Upper lobe of left lung (tissue), 6 donors: ENCODE measurements around the gene FAM180B. TPM values are rescaled to one million over a fixed set of nuclear protein-coding genes. Genes with fewer than 3 reads are reported as not detected.
"Not testable (repeated sequence)": the region's sequence is repeated elsewhere in the genome, so short reads cannot be mapped to it uniquely, and the experiment has no call there.

Source experiments
- ATAC-seq, 2 donors: fragments of 200-7000 bp; cut with Tn5 transposase; one replicate each; pipeline ENCODE4 v1.9.1; 2022; ENCODE audit warnings: mild to moderate bottlenecking in 2 of 2, moderate library complexity in 2 of 2; ENCODE audit not compliant: low FRiP score in 2 of 2
- DNase-seq, 2 donors: peaks; one replicate each; pipeline ENCODE4 v3.0.0-alpha.2; 2019 to 2020
- H3K27ac ChIP-seq, 4 donors: fragments of 200-600 bp; sonication (generic); one replicate each; pipeline ENCODE4 v1.5.1; 2016 to 2019
- H3K27me3 ChIP-seq, 4 donors: fragments of 200-600 bp; sonication (generic); one replicate each; pipeline ENCODE4 v1.5.1; 2017 to 2019
- H3K36me3 ChIP-seq, 4 donors: fragments of 200-600 bp; sonication (generic); one replicate each; pipeline ENCODE4 v1.5.1; 2016 to 2019
- H3K4me1 ChIP-seq, 4 donors: fragments of 200-600 bp; sonication (generic); one replicate each; pipeline ENCODE4 v1.5.1; 2018 to 2019
- H3K4me3 ChIP-seq, 4 donors: fragments of 200-600 bp; sonication (generic); one replicate each; pipeline ENCODE4 v1.5.1; 2017 to 2019; ENCODE audit warnings: mild to moderate bottlenecking in 2 of 4, moderate library complexity in 1 of 4
- H3K9me3 ChIP-seq, 4 donors: fragments of 200-600 bp; sonication (generic); one replicate each; pipeline ENCODE4 v1.5.1; 2018 to 2019
- EP300 ChIP-seq, 4 donors: sonication (generic); formaldehyde crosslinking; IDR thresholded peaks; one replicate each; pipeline ENCODE4 v1.5.1; 2017; ENCODE audit warnings: antibody characterized with exemption in 4 of 4, control low read depth in 2 of 4
- POLR2A ChIP-seq, 4 donors: fragments of 450-650 bp; IDR thresholded peaks; one replicate each; pipeline ENCODE4 v1.5.1; 2016 to 2017; ENCODE audit warnings: antibody characterized with exemption in 4 of 4, mild to moderate bottlenecking in 2 of 4
- POLR2AphosphoS5 ChIP-seq, 2 donors: sonication (generic); formaldehyde crosslinking; IDR thresholded peaks; one replicate each; pipeline ENCODE4 v1.5.1; 2017; ENCODE audit warnings: antibody characterized with exemption in 2 of 2
- WGBS, 2 donors: methylation state at CpG; one replicate each; pipeline ENCODE4 v1.1.5; 2017 to 2018; 5-methylcytosine and 5-hydroxymethylcytosine counted together
- small RNA-seq, 4 donors: library from RNA; depleted of rRNA; stranded (forward); fragments of <200 nt; gene quantifications; one replicate each; pipeline ENCODE3, GENCODE V24; 2016
- total RNA-seq, 6 donors: library from RNA; depleted of rRNA in 4 of 6; stranded (reverse); fragments of >200 nt in 4 of 6; gene quantifications; one replicate each; pipeline versions ENCODE4 v1.1.0 to v1.2.1, GENCODE V29; 2016 to 2021
- TF ChIP-seq, protein P1 (sequence below), 6 experiments: fragments of 450-650 bp in 4 of 6; fragments of 200-600 bp in 2 of 6; sonication (generic) in 2 of 6; IDR thresholded peaks; one replicate each; pipeline ENCODE4 v1.5.1; 2016 to 2019; ENCODE audit warnings: antibody characterized with exemption in 6 of 6
- donor health status: DM: no; HTN: no; CAD: no; lungs with moderate emphysema.
- donor health status: DM: no; HTN: yes; CAD: no; lungs with severe emphysema.

Gene FAM180B
- total RNA-seq, 6 donors from 2014 or later: 0.14 to 0.30 TPM; not detected in 4

DNA sequence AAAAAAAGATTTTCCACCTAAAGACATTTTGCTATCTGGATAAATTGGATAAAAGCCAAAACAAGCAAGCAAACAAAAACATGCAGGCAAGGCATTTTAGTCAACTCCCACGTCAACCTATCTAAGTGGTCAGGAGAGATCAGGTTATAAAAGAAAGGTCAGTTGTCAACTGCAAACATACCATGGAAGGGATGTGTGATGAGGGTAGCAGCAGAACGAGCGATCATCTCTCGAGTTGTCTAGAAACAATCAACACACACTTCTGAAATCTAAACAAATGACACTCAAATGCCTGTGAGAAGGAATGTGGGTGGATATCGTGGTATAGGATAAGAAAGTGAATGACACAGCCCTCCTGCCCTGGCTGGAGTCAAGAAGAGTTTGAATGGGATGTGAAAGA, 45.0 kb downstream of the FAM180B start:
- TF ChIP-seq POLR2AphosphoS5 (IDR thresholded peaks at IDR 0.05) (no peak), POLR2A (IDR thresholded peaks at IDR 0.05) (no peak), EP300 (IDR thresholded peaks at IDR 0.05) (no peak)
- TF ChIP-seq, protein P1, sequence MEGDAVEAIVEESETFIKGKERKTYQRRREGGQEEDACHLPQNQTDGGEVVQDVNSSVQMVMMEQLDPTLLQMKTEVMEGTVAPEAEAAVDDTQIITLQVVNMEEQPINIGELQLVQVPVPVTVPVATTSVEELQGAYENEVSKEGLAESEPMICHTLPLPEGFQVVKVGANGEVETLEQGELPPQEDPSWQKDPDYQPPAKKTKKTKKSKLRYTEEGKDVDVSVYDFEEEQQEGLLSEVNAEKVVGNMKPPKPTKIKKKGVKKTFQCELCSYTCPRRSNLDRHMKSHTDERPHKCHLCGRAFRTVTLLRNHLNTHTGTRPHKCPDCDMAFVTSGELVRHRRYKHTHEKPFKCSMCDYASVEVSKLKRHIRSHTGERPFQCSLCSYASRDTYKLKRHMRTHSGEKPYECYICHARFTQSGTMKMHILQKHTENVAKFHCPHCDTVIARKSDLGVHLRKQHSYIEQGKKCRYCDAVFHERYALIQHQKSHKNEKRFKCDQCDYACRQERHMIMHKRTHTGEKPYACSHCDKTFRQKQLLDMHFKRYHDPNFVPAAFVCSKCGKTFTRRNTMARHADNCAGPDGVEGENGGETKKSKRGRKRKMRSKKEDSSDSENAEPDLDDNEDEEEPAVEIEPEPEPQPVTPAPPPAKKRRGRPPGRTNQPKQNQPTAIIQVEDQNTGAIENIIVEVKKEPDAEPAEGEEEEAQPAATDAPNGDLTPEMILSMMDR (IDR thresholded peaks at IDR 0.05): no peak
- WGBS, 2 donors: 56 to 58% methylated on average over 5 of the region's 5 CpGs
- DNase-seq (no peak), ATAC-seq (no peak)
- Histone ChIP-seq H3K4me1 (no peaks in the 10 kb centered on the region), H3K36me3 (peaks cover 41 to 100% (median 73%) of the 10 kb centered on the region in 4 donors), H3K9me3 (no peaks in the 10 kb centered on the region), H3K27ac (no peak overlapping the region), H3K4me3 (no peak overlapping the region), H3K27me3 (no peaks in the 10 kb centered on the region)

DNA sequence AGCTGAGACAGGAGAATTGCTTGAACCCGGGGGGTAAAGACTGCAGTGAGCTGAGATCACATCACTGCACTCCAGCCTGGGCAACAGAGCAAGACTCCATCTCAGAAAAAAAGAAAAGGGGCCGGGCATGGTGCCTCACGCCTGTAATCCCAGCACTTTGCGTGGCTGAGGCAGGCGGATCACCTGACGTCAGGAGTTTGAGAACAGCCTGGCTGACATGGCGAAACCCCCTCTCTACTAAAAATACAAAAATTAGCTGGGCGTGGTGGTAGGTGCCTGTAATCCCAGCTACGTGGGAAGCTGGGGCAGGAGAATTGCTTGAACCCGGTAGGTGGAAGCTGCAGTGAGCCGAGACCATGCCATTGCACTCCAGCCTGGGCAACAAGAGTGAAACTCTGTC, 49.9 kb downstream of the FAM180B start:
- not testable (repeated sequence) for DNase-seq, H3K27me3 ChIP-seq, H3K27ac ChIP-seq, H3K4me1 ChIP-seq, H3K4me3 ChIP-seq, ATAC-seq, H3K9me3 ChIP-seq
- 95 to 97% methylated on average over 11 of the region's 11 CpGs for WGBS, 2 donors
- peaks cover 14 to 76% (median 50%) of the 10 kb centered on the region in 4 donors for H3K36me3 ChIP-seq

Small RNA genes lying within 50 kb of the gene (small RNA-seq; reads per million reads assigned to genes)
- gene RN7SL652P (0 reads per million in 4 donors), gene RNU5E-10P (0 reads per million in 4 donors)

Other genes starting within 250 kb of the FAM180B start
- gene MYBPC3, start 234.0 kb upstream of the FAM180B start, total RNA-seq: 1 to 10 TPM in 3 of 6 donors, under 1 TPM in 2, not detected in 1; 0.61 to 1.8 (median 1.0) TPM
- 100 to 1,000 TPM in 5 of 6 donors, 10 to 100 TPM in 1; 52.8 to 275 (median 179) TPM for gene SPI1, start 208.1 kb upstream of the FAM180B start, total RNA-seq
- gene SLC39A13, start 178.1 kb upstream of the FAM180B start, total RNA-seq: 10 to 100 TPM; 47.9 to 98.8 (median 62.8) TPM
- gene PSMC3, start 160.2 kb upstream of the FAM180B start, total RNA-seq: 100 to 1,000 TPM in 3 of 6 donors, 10 to 100 TPM in 3; 70.1 to 116 (median 99.8) TPM
- gene RAPSN, start 137.5 kb upstream of the FAM180B start, total RNA-seq: 1 to 10 TPM in 2 of 6 donors, under 1 TPM in 1, not detected in 3; 0.30 to 1.1 (median 1.0) TPM
- 100 to 1,000 TPM in 3 of 6 donors, 10 to 100 TPM in 3; 82.7 to 194 (median 113) TPM for gene CELF1, start 33.5 kb upstream of the FAM180B start, total RNA-seq
- gene PTPMT1, start 21.1 kb upstream of the FAM180B start, total RNA-seq: 100 to 1,000 TPM in 2 of 6 donors, 10 to 100 TPM in 4; 69.1 to 188 (median 89.9) TPM
- 10 to 100 TPM in 5 of 6 donors, 1 to 10 TPM in 1; 3.1 to 22.2 (median 17.4) TPM for gene KBTBD4, start 7.7 kb upstream of the FAM180B start, total RNA-seq
- 10 to 100 TPM; 42.5 to 92.6 (median 72.2) TPM for gene NDUFS3, start 7.6 kb upstream of the FAM180B start, total RNA-seq
- gene C1QTNF4, start 7.7 kb downstream of the FAM180B start, total RNA-seq: 1 to 10 TPM in 1 of 6 donors, under 1 TPM in 3, not detected in 2; 0.46 to 2.1 (median 0.78) TPM
- 10 to 100 TPM; 21.0 to 61.3 (median 35.6) TPM for gene MTCH2, start 55.9 kb downstream of the FAM180B start, total RNA-seq
- 10 to 100 TPM in 3 of 6 donors, 1 to 10 TPM in 3; 1.6 to 39.0 (median 10.7) TPM for gene AGBL2, start 128.7 kb downstream of the FAM180B start, total RNA-seq
- gene FNBP4, start 180.7 kb downstream of the FAM180B start, total RNA-seq: 100 to 1,000 TPM in 4 of 6 donors, 10 to 100 TPM in 2; 57.8 to 479 (median 155) TPM